ENCODE results near the gene TMEM187.

TMEM187 gene

DNA sequence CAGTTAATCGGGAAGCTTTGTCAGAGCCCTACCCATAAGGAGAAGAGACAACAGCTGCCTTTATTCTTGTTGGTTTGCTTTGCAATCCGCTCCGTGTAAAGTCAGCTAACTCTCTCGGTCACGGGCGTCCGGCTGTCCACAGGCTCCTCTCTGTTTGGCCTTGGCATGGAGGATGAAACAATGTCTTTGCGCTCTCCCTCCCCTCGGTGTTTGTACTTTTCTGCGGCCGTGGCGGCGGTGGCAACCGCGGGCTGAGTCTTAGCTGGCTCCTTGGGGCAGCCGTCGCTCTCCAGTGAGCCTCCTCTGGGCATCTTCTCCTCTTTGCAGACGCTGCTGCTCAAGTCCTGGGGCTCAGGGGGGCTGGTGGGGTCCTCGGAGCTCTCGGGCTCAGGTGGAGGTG is 57.7 kb downstream of the TMEM187 start:
- H3K4me1 Mint-ChIP-seq (ENCODE audit: low read depth), result peaks cover 10% of the 10 kb centered on the region
- peak overlapping the region; percentile 41 for H3K27ac Mint-ChIP-seq
- H3K4me3 Mint-ChIP-seq, result no peak overlapping the region
- H3K27me3 Mint-ChIP-seq (ENCODE audit: low read depth), result no peaks in the 10 kb centered on the region
- no peaks in the 10 kb centered on the region for H3K9me3 Mint-ChIP-seq
- H3K36me3 Mint-ChIP-seq (ENCODE audit: low read depth), result peaks cover 16% of the 10 kb centered on the region

DNA sequence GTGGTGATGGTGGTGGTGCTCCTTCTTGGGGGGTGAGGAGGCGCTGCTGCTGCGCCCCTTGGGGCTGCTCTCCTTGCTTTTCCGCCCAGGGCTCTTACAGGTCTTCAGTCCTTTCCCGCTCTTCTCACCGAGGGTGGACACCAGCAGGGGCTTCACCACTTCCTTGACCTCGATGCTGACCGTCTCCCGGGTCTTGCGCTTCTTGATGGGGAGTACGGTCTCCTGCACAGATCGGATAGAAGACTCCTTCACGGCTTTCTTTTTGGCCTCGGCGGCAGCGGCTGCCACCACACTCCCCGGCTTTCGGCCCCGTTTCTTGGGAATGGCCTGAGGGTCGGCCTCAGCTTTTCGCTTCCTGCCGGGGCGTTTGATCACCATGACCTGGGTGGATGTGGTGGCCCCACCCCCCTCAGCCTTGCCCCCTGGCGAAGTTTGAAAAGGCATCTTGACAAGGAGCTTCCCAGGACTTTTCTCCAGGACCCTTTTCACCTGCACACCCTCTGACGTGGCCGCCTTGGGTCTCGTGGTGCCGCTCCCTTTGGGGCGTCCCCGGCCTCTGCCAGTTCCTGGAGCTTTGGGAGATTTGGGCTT is 58.3 kb downstream of the TMEM187 start:
- Mint-ChIP-seq H3K4me1 (ENCODE audit: low read depth) (peaks cover 10% of the 10 kb centered on the region), H3K4me3 (no peak overlapping the region), H3K27me3 (ENCODE audit: low read depth) (no peaks in the 10 kb centered on the region), H3K36me3 (ENCODE audit: low read depth) (peaks cover 16% of the 10 kb centered on the region), H3K27ac (no peak overlapping the region), H3K9me3 (no peaks in the 10 kb centered on the region)

DNA sequence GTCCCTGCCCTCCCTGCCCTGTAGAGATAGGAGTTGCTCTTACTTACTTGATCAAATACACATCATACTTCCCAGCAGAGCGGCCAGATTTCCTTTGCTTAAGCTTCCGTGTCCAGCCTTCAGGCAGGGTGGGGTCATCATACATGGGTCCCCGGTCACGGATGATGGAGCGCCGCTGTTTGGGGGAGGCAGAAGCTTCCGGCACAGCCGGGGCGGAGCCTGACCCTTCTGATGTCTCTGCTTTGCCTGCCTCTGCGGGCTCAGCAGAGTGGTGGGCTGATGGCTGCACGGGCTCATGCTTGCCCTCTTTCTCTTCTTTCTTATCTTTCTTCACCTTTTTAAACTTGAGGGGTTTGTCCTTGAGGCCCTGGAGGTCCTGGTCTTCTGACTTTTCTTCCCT is 59.6 kb downstream of the TMEM187 start:
- H3K4me1 Mint-ChIP-seq (ENCODE audit: low read depth), result peaks cover 15% of the 10 kb centered on the region
- peaks cover 16% of the 10 kb centered on the region for H3K36me3 Mint-ChIP-seq (ENCODE audit: low read depth)
- H3K27me3 Mint-ChIP-seq (ENCODE audit: low read depth), result no peaks in the 10 kb centered on the region
- no peaks in the 10 kb centered on the region for H3K9me3 Mint-ChIP-seq
- no peak overlapping the region for H3K27ac Mint-ChIP-seq
- H3K4me3 Mint-ChIP-seq, result no peak overlapping the region

DNA sequence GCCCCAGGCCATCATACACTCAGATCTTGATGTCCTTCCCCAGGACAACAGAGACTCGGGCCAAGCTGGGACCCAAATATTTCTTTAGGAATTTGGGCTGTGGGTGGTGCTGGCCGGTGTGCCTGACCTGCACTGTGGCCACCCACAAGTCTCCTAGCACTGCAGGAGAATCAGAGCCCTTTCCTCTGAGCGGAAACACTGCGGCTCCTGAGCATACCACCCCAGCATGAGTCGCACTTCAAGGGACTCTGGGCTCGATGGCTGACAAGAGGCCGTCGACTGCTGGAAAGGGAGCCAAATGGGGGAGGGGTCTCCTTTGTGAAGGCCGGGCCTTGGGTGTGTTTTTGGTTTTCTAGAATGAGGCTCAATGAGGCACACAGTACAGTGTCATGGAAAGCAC is 60.1 kb downstream of the TMEM187 start:
- Mint-ChIP-seq H3K27me3 (ENCODE audit: low read depth) (no peaks in the 10 kb centered on the region), H3K4me3 (no peak overlapping the region), H3K9me3 (no peaks in the 10 kb centered on the region), H3K4me1 (ENCODE audit: low read depth) (peaks cover 15% of the 10 kb centered on the region), H3K36me3 (ENCODE audit: low read depth) (peaks cover 16% of the 10 kb centered on the region), H3K27ac (no peak overlapping the region)
